Karpas-422 (cell line): ENCODE measurements around the gene CRTC2. TPM values are rescaled to one million over a fixed set of nuclear protein-coding genes. Genes with fewer than 3 reads are reported as not detected.
"Not testable (repeated sequence)": the region's sequence is repeated elsewhere in the genome, so short reads cannot be mapped to it uniquely, and the experiment has no call there.

Source experiments
- DNase-seq: peaks from one replicate; pipeline ENCODE4 v3.0.0-alpha.2; 2015
- H2AFZ ChIP-seq: fragments of 200-600 bp; sonication (generic); 2 replicates; pipeline ENCODE4 v1.6.1; 2014; ENCODE audit warnings: antibody characterized with exemption, low read length, mixed read lengths
- H3K27ac ChIP-seq: fragments of 200-600 bp; sonication (generic); 2 replicates; pipeline ENCODE4 v1.5.1; 2014; ENCODE audit warnings: mild to moderate bottlenecking, low read length, moderate library complexity
- H3K27me3 ChIP-seq: fragments of 200-600 bp; sonication (generic); 2 replicates; pipeline ENCODE4 v1.6.1; 2014; ENCODE audit warnings: low read length, mixed read lengths
- H3K36me3 ChIP-seq: fragments of 200-600 bp; sonication (generic); 2 replicates; pipeline ENCODE4 v1.6.1; 2014; ENCODE audit warnings: low read length, mixed read lengths; ENCODE audit not compliant: insufficient read depth
- H3K4me1 ChIP-seq: fragments of 200-600 bp; sonication (generic); 2 replicates; pipeline ENCODE4 v1.6.1; 2014; ENCODE audit warnings: mild to moderate bottlenecking, low read length, mixed read lengths
- H3K4me2 ChIP-seq: fragments of 200-600 bp; sonication (generic); 2 replicates; pipeline ENCODE4 v1.6.1; 2014; ENCODE audit warnings: low read length, low read depth, mild to moderate bottlenecking; ENCODE audit not compliant: poor library complexity, severe bottlenecking
- H3K4me3 ChIP-seq: fragments of 200-600 bp; sonication (generic); 2 replicates; pipeline ENCODE4 v1.5.1; 2014; ENCODE audit warnings: mild to moderate bottlenecking, antibody characterized with exemption, low read length, mixed read lengths
- H3K79me2 ChIP-seq: fragments of 200-600 bp; sonication (generic); 2 replicates; pipeline ENCODE4 v1.6.1; 2014; ENCODE audit warnings: mild to moderate bottlenecking, low read length, mixed read lengths
- H3K9ac ChIP-seq: fragments of 200-600 bp; sonication (generic); 2 replicates; pipeline ENCODE4 v1.6.0; 2014; ENCODE audit warnings: low read length
- H3K9me2 ChIP-seq: fragments of 200-600 bp; sonication (generic), shearing (Covaris generic); replicated peaks from 2 replicates; pipeline ENCODE4 v1.6.0; 2014; ENCODE audit warnings: mild to moderate bottlenecking, low read length, moderate library complexity; ENCODE audit not compliant: insufficient read depth
- H3K9me3 ChIP-seq: fragments of 300-700, 200-600 bp; sonication (generic); 2 replicates; pipeline ENCODE4 v1.6.1; 2014; ENCODE audit warnings: low read length, mixed read lengths
- H4K20me1 ChIP-seq: fragments of 200-600 bp; sonication (generic); 2 replicates; pipeline ENCODE4 v1.6.1; 2014; ENCODE audit warnings: mild to moderate bottlenecking, antibody characterized with exemption, low read length, low read depth; ENCODE audit not compliant: insufficient read depth
- total RNA-seq: library from RNA; depleted of rRNA; stranded (reverse); fragments of >200 nt; shearing (Covaris generic); gene quantifications from 2 replicates; pipeline ENCODE4 v1.2.3, GENCODE V29; 2014; ENCODE audit warnings: low replicate concordance

Gene CRTC2
- total RNA-seq, 1 experiment from 2014 or later = 28.3 TPM

- DNase-seq, H3K4me2 ChIP-seq, H3K9me2 ChIP-seq, H3K9me3 ChIP-seq, H3K27ac ChIP-seq, H3K4me3 ChIP-seq, H3K9ac ChIP-seq, H3K4me1 ChIP-seq, H3K27me3 ChIP-seq, H2AFZ ChIP-seq, H3K36me3 ChIP-seq: not testable (repeated sequence)
- Histone ChIP-seq H3K79me2 (peaks cover 96% of the 10 kb centered on the region), H4K20me1 (peaks cover 16% of the 10 kb centered on the region; the same call in 1 of the 2 replicates)
Observed at GRCh38 chr1:153910560-153910959, 47.9 kb downstream of the CRTC2 start.

GRCh38 chr1:153908071-153908470, 50.3 kb downstream of the CRTC2 start:
- H3K36me3 ChIP-seq = peaks cover 13% of the 10 kb centered on the region

GRCh38 chr1:153907134-153907533, 51.3 kb downstream of the CRTC2 start:
- Histone ChIP-seq H3K9me2 (no peaks in the 10 kb centered on the region), H3K4me2 (no peak overlapping the region), H3K27ac (no peak overlapping the region), H3K27me3 (no peaks in the 10 kb centered on the region), H3K36me3 (peaks cover 12% of the 10 kb centered on the region), H3K4me1 (no peaks in the 10 kb centered on the region; the same call in 1 of the 2 replicates), H4K20me1 (peaks cover 32% of the 10 kb centered on the region; the same call in 1 of the 2 replicates), H3K79me2 (peaks cover 96% of the 10 kb centered on the region), H3K4me3 (no peak overlapping the region), H3K9me3 (no peaks in the 10 kb centered on the region), H2AFZ (no peak overlapping the region), H3K9ac (no peak overlapping the region)
- no peak for DNase-seq

More at GRCh38 chr1:153908071-153908470, 50.3 kb downstream of the CRTC2 start:
- Histone ChIP-seq H2AFZ (no peak overlapping the region), H3K4me2 (no peak overlapping the region), H3K9ac (no peak overlapping the region), H3K27me3 (no peaks in the 10 kb centered on the region), H3K4me3 (no peak overlapping the region), H3K27ac (no peak overlapping the region), H4K20me1 (peaks cover 28% of the 10 kb centered on the region; the same call in 1 of the 2 replicates), H3K79me2 (peaks cover 96% of the 10 kb centered on the region), H3K4me1 (peaks cover under 1% of the 10 kb centered on the region), H3K9me3 (no peaks in the 10 kb centered on the region), H3K9me2 (no peaks in the 10 kb centered on the region)
- no peak for DNase-seq

- Histone ChIP-seq H3K79me2 (peaks cover 94% of the 10 kb centered on the region), H3K9me2 (no peaks in the 10 kb centered on the region), H3K4me1 (no peaks in the 10 kb centered on the region; the same call in 1 of the 2 replicates), H3K9me3 (no peaks in the 10 kb centered on the region), H3K27ac (no peak overlapping the region), H2AFZ (no peak overlapping the region), H4K20me1 (peaks cover 32% of the 10 kb centered on the region; the same call in 1 of the 2 replicates), H3K9ac (no peak overlapping the region), H3K27me3 (no peaks in the 10 kb centered on the region), H3K4me3 (no peak overlapping the region), H3K36me3 (peaks cover 9% of the 10 kb centered on the region), H3K4me2 (no peak overlapping the region)
- DNase-seq = no peak
Observed at GRCh38 chr1:153906396-153906795, 52.0 kb downstream of the CRTC2 start.

GRCh38 chr1:153905908-153906307, 52.5 kb downstream of the CRTC2 start:
- not testable (repeated sequence) for H3K9ac ChIP-seq, H3K27ac ChIP-seq

GRCh38 chr1:153903841-153904455, 54.5 kb downstream of the CRTC2 start:
- no peaks in the 10 kb centered on the region for H3K9me3 ChIP-seq
- H3K4me3 ChIP-seq = no peak overlapping the region
- peaks cover 35% of the 10 kb centered on the region; the same call in 1 of the 2 replicates for H4K20me1 ChIP-seq
- H3K36me3 ChIP-seq = peaks cover 5% of the 10 kb centered on the region; the same call in 1 of the 2 replicates
- H3K4me1 ChIP-seq = no peaks in the 10 kb centered on the region; the same call in 1 of the 2 replicates
- H3K27ac ChIP-seq = no peak overlapping the region
- DNase-seq = no peak
- no peak overlapping the region for H2AFZ ChIP-seq
- H3K27me3 ChIP-seq = no peaks in the 10 kb centered on the region
- H3K4me2 ChIP-seq = no peak overlapping the region
- no peak overlapping the region for H3K9ac ChIP-seq
- H3K9me2 ChIP-seq = no peaks in the 10 kb centered on the region
- peaks cover 98% of the 10 kb centered on the region for H3K79me2 ChIP-seq

More at GRCh38 chr1:153905908-153906307, 52.5 kb downstream of the CRTC2 start:
- not testable (repeated sequence) for DNase-seq, H3K4me1 ChIP-seq, H3K9me2 ChIP-seq, H3K27me3 ChIP-seq, H3K4me2 ChIP-seq, H3K4me3 ChIP-seq, H3K36me3 ChIP-seq, H3K9me3 ChIP-seq, H2AFZ ChIP-seq
- Histone ChIP-seq H3K79me2 (peaks cover 94% of the 10 kb centered on the region), H4K20me1 (peaks cover 33% of the 10 kb centered on the region; the same call in 1 of the 2 replicates)

GRCh38 chr1:153899509-153899908, 58.9 kb downstream of the CRTC2 start:
- peaks cover 18% of the 10 kb centered on the region; the same call in 1 of the 2 replicates for H4K20me1 ChIP-seq
- H3K4me2 ChIP-seq = no peak overlapping the region
- H3K4me1 ChIP-seq = peaks cover 4% of the 10 kb centered on the region; the same call in 1 of the 2 replicates
- H3K36me3 ChIP-seq = peaks cover 13% of the 10 kb centered on the region; the same call in 1 of the 2 replicates
- no peak overlapping the region for H2AFZ ChIP-seq
- H3K4me3 ChIP-seq = no peak overlapping the region
- H3K9me3 ChIP-seq = no peaks in the 10 kb centered on the region
- DNase-seq = no peak
- no peaks in the 10 kb centered on the region for H3K27me3 ChIP-seq
- no peak overlapping the region for H3K27ac ChIP-seq
- no peaks in the 10 kb centered on the region for H3K9me2 ChIP-seq
- H3K9ac ChIP-seq = no peak overlapping the region
- peaks cover 93% of the 10 kb centered on the region for H3K79me2 ChIP-seq
